ENCODE data around the gene ALK. TPM values are rescaled to one million over a fixed set of nuclear protein-coding genes. Genes with fewer than 3 reads are reported as not detected.

Gene ALK
- total RNA-seq, 1 experiment from 2014 or later, result not detected

GRCh38 chr2:29821591-29821990 lies 99.8 kb downstream of the ALK start:
- Histone ChIP-seq H3K9ac (ENCODE audit: extremely low read depth, insufficient read length, low read length) (no peak overlapping the region), H3T11ph (ENCODE audit: low read length) (no peak overlapping the region), H4K8ac (replicated peaks; ENCODE audit: insufficient read length, low read depth, low read length) (no peak overlapping the region), H3K79me1 (ENCODE audit: insufficient read depth, low read depth, low read length, poor library complexity, severe bottlenecking) (no peaks in the 10 kb centered on the region), H2AK5ac (ENCODE audit: insufficient read length, low read length) (no peak overlapping the region), H3K23me2 (ENCODE audit: insufficient read length, low read depth, low read length, poor library complexity, severe bottlenecking) (no peaks in the 10 kb centered on the region), H2BK20ac (ENCODE audit: low read depth, low read length, poor library complexity, severe bottlenecking) (no peak overlapping the region), H3K27me3 (ENCODE audit: insufficient read depth, low read length) (no peaks in the 10 kb centered on the region), H3K56ac (ENCODE audit: insufficient read length, low read depth, low read length) (no peak overlapping the region), H2AFZ (ENCODE audit: low read length) (no peak overlapping the region), H3K4ac (ENCODE audit: low read depth, low read length) (no peak overlapping the region), H4K91ac (ENCODE audit: insufficient read length, low read depth, low read length) (no peak overlapping the region), H3K18ac (ENCODE audit: insufficient read length, low read depth, low read length) (no peak overlapping the region), H4K5ac (ENCODE audit: insufficient read length, low read depth, low read length) (no peak overlapping the region), H2BK5ac (ENCODE audit: insufficient read length, low read length) (no peak overlapping the region), H3K4me1 (ENCODE audit: insufficient read depth, low read length) (0 out of 2 replicates have a peak, but pooled peaks cover 5% of the 10 kb centered on the region), H3K27ac (ENCODE audit: insufficient read length, low read depth, low read length) (no peak overlapping the region), H3K9me3 (ENCODE audit: control insufficient read depth, low read depth, low read length) (no peaks in the 10 kb centered on the region), H4K20me1 (ENCODE audit: control insufficient read depth, insufficient read depth, insufficient read length) (no peaks in the 10 kb centered on the region), H3K4me2 (ENCODE audit: insufficient read depth, insufficient read length, low read length) (no peak overlapping the region), H3K23ac (ENCODE audit: insufficient read length, low read depth, low read length) (no peak overlapping the region), H2BK120ac (ENCODE audit: low read depth, low read length, poor library complexity, severe bottlenecking) (no peak overlapping the region), H2BK15ac (ENCODE audit: low read depth, low read length) (no peak overlapping the region), H2BK12ac (ENCODE audit: insufficient read length, low read depth, low read length) (no peak overlapping the region), H3K14ac (ENCODE audit: insufficient read depth, low read length) (no peak overlapping the region), H3K79me2 (ENCODE audit: insufficient read depth, low read length) (no peaks in the 10 kb centered on the region)
- H3K27ac Mint-ChIP-seq, result no peak overlapping the region
- no peak for DNase-seq
- no CpG with 5 or more reads among the region's 2 CpGs for WGBS (ENCODE audit: extremely low coverage, insufficient read length, low lambda C conversion rate)
- no peaks in the 10 kb centered on the region; the same call in none of the 2 replicates for H3K27me3 Mint-ChIP-seq (ENCODE audit: low read depth)
- peaks cover 18 to 29% of the 10 kb centered on the region in 2 experiments; a peak in 4 of 5 replicates for H3K9me3 Mint-ChIP-seq
- TF ChIP-seq CTCF (conservative IDR thresholded peaks at IDR 0.05), result no peak
- H3K4me3 Mint-ChIP-seq, result no peak overlapping the region
- peaks cover 0 to 26% (median 17%) of the 10 kb centered on the region in 3 experiments; a peak in 6 of 7 replicates for H3K36me3 Mint-ChIP-seq (ENCODE audit: insufficient read depth in 1 of 3, low read depth in 3 of 3)
- peaks cover 8 to 11% of the 10 kb centered on the region in 2 experiments for H3K4me1 Mint-ChIP-seq
